Fibroblast of the aortic adventitia (primary cell): Measurements from ENCODE around the gene TUBGCP3. TPM values are rescaled to one million over a fixed set of nuclear protein-coding genes. Genes with fewer than 3 reads are reported as not detected.
A peak's percentile ranks its signal among the peaks of the same experiment; 100 is the strongest.

Source experiments
- DNase-seq: peaks from one replicate; pipeline ENCODE4 v3.0.0-alpha.2; 2010; ENCODE audit warnings: low read depth
- H3K4me3 ChIP-seq: 2 replicates; pipeline ENCODE4 v1.5.1; 2011; ENCODE audit warnings: low read depth, mild to moderate bottlenecking, control low read depth, low read length, moderate library complexity
- total RNA-seq: library from RNA; depleted of rRNA; stranded (reverse); fragments of >200 nt; gene quantifications from 2 replicates; pipeline ENCODE4 v1.2.3, GENCODE V29; 2012; ENCODE audit warnings: low replicate concordance
- TF ChIP-seq, protein P1 (sequence below): IDR thresholded peaks from 2 replicates; pipeline ENCODE4 v1.5.1; 2011; ENCODE audit warnings: mild to moderate bottlenecking, low read length, control low read depth, inconsistent platforms; ENCODE audit not compliant: insufficient read depth

The TUBGCP3 gene
- total RNA-seq, 1 donor: 26.8 TPM

DNA sequence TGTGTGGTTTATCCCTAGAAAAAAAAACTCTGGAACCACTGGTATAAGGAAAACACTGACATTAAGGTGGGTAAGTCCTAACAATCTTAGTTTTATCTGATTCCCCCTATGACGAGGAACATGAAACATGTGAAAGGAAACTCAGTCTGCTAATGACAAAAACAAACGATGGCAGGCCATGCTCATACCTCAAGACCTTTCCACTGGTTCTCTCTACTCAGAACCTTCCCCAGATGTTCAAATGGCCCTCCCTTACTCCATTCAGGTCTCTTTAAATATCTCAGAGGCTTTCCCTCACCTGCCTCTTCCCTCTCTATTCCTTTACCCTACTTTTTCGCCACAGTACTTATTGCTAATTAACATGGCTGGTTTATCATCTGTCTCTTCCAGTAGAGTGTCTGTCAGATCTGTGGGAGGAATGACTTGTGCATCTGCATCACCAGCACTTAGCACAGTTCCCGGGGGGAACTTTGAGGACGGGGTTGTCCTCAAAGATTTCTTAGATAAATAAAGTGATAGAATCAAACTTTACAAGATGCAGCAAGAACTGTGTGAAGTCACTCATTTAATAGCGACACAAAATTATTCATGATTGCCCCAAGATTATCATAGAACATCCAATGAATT, 1.5 kb downstream of the TUBGCP3 start:
- peak overlapping the region; percentile 96 for H3K4me3 ChIP-seq
- no peak for DNase-seq
- TF ChIP-seq, protein P1, sequence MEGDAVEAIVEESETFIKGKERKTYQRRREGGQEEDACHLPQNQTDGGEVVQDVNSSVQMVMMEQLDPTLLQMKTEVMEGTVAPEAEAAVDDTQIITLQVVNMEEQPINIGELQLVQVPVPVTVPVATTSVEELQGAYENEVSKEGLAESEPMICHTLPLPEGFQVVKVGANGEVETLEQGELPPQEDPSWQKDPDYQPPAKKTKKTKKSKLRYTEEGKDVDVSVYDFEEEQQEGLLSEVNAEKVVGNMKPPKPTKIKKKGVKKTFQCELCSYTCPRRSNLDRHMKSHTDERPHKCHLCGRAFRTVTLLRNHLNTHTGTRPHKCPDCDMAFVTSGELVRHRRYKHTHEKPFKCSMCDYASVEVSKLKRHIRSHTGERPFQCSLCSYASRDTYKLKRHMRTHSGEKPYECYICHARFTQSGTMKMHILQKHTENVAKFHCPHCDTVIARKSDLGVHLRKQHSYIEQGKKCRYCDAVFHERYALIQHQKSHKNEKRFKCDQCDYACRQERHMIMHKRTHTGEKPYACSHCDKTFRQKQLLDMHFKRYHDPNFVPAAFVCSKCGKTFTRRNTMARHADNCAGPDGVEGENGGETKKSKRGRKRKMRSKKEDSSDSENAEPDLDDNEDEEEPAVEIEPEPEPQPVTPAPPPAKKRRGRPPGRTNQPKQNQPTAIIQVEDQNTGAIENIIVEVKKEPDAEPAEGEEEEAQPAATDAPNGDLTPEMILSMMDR: no peak

DNA sequence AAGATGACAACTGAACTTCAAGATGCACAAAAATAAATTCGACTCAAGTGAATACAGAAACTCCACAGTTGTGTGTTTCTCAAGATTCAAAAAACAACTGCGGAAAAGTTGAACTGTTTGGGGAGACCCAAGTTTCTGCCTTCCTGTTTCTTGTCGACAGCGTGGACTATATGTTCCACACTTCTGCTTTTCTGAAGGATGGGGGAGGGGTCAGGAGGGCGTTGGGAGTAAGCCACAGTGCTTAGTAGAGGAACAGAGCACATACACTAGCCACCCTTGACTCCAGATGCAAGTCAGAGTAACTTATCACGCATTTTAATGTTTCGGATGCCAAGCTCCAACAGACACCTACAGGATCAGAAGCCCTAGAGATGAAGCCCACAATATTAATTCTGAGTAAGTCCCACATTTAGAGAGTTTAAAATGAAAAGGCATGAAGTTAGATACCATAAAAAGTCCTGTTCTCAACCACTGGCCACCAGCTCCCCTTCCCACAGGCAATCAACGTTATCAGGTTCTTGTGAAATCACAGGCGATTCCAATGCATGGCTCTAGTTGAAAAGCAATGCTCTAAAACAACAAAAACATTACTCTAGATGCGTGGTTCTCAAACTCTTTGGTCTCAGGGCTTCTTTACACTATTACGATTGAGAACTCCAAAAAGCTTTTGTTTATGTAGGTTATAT, 4.2 kb downstream of the TUBGCP3 start:
- DNase-seq: no peak
- TF ChIP-seq, protein P1: no peak
- H3K4me3 ChIP-seq: no peak overlapping the region

DNA sequence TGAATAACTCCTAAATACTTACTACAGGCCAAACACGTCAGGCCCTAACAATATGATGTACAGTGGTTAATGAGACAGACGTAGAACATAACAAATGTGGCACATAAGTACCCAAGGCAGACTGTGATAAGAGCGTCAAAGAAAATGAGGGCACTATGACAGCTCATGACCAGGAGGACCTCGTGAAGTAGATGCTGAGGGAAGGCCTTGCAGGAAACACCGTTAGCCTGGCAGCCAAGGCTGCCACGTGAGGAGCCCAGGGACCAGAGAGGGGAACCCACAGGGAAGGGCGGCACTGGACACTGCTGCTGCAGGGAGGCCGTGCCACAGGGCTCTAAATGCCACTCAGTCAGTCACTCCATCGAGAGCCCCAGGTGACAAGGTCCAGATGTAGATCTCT, 5.7 kb downstream of the TUBGCP3 start:
- TF ChIP-seq, protein P1: no peak
- no peak for DNase-seq
- no peak overlapping the region for H3K4me3 ChIP-seq

DNA sequence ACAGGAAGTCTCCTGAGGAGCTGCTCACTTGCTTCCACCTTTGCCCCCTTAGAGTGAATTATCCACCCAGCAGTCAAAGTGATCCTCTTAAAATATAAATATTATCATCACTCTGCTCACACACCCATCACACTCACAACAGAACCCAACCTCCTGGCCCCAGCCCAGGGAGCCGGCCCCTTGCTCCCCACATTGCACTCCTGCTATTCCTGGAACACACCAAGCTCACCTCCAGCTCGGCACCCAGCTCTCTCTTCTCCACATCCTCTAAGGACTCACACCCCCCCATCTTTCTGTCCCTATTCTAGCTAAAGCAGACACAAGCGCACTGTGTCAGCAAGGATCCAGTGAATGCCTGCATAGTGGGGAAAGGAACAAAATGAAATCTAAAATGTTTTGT, 7.0 kb downstream of the TUBGCP3 start:
- H3K4me3 ChIP-seq: no peak overlapping the region
- TF ChIP-seq, protein P1: no peak
- DNase-seq: no peak

DNA sequence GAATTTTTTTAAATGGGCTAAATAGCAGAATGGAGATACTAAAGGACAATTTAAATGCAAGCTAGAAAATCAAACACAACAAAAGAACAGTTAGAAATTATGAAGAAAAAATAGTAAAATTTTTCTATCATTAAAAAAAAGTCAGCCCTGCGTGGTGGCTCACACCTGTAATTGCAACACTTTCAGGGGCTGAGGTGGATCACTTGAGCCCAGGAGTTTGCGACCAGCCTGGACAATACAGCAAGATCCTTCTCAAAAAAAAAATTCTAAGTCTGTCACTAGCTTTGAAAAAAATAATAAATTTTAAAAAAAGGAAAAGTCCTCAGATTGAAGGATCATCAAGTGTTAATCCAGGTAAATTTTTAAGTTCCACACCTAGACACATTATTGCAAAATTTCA, 7.7 kb downstream of the TUBGCP3 start:
- TF ChIP-seq, protein P1: no peak
- DNase-seq: no peak
- H3K4me3 ChIP-seq: no peak overlapping the region

DNA sequence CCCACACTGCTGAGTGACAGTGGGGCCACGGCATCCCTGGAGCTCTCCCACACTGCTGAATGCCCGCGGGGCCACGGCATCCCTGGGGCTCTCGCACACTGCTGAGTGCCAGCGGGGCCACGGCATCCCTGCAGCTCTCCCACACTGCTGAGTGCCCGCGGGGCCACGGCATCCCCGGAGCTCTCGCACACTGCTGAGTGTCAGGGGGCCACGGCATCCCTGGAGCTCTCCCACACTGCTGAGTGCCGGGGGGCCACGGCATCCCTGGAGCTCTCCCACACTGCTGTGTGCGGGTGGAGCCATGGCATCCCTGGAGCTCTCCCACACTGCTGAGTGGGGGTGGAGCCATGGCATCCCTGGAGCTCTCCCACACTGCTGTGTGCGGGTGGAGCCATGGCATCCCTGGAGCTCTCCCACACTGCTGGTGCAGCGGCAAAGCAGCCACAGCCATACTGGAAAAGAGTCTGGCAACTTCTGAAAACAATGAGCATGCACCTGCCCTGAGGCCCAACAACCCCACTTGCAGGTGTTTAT, 8.6 kb downstream of the TUBGCP3 start:
- no peak for DNase-seq
- TF ChIP-seq, protein P1: no peak

More for the DNA sequence above, 8.6 kb downstream of the TUBGCP3 start:
- no peak overlapping the region for H3K4me3 ChIP-seq
